GM19351 (cell line): ENCODE data around the gene KBTBD13.

Experiments used
- ATAC-seq: cut with Tn5 transposase; IDR thresholded peaks from one replicate; pipeline ENCODE4 v1.9.1; 2021; ENCODE audit warnings: mild to moderate bottlenecking, moderate library complexity; ENCODE audit not compliant: unreplicated experiment

KBTBD13 gene

GRCh38 chr15:65051266-65051665 is 25.3 kb upstream of the KBTBD13 start:
- no peak for ATAC-seq

GRCh38 chr15:65052956-65053355 is 23.6 kb upstream of the KBTBD13 start:
- ATAC-seq = no peak

- no peak for ATAC-seq
Observed at GRCh38 chr15:65054333-65055200, 22.0 kb upstream of the KBTBD13 start.

GRCh38 chr15:65055201-65055870 is 21.2 kb upstream of the KBTBD13 start:
- ATAC-seq = no peak

- no peak for ATAC-seq
Observed at GRCh38 chr15:65056106-65056505, 20.4 kb upstream of the KBTBD13 start.

- no peak for ATAC-seq
Observed at GRCh38 chr15:65056868-65057548, 19.5 kb upstream of the KBTBD13 start.

GRCh38 chr15:65057549-65057940 is 19.0 kb upstream of the KBTBD13 start:
- no peak for ATAC-seq

GRCh38 chr15:65058394-65059368 is 17.9 kb upstream of the KBTBD13 start:
- no peak for ATAC-seq

GRCh38 chr15:65059369-65059750 is 17.2 kb upstream of the KBTBD13 start:
- ATAC-seq = no peak

- no peak for ATAC-seq
Observed at GRCh38 chr15:65059931-65060596, 16.5 kb upstream of the KBTBD13 start.

GRCh38 chr15:65060641-65061397 is 15.7 kb upstream of the KBTBD13 start:
- ATAC-seq = no peak

- no peak for ATAC-seq
Observed at GRCh38 chr15:65062061-65062460, 14.5 kb upstream of the KBTBD13 start.

GRCh38 chr15:65062726-65063125 is 13.8 kb upstream of the KBTBD13 start:
- no peak for ATAC-seq

- no peak for ATAC-seq
Observed at GRCh38 chr15:65066001-65066634, 10.4 kb upstream of the KBTBD13 start.

GRCh38 chr15:65066635-65067316 is 9.8 kb upstream of the KBTBD13 start:
- ATAC-seq = no peak

- no peak for ATAC-seq
Observed at GRCh38 chr15:65067317-65067644, 9.3 kb upstream of the KBTBD13 start.

- no peak for ATAC-seq
Observed at GRCh38 chr15:65067645-65068402, 8.7 kb upstream of the KBTBD13 start, which contains the start of gene RASL12. Gene RASL12, minus strand, starts transcription at chr15:65067991. Its CDS starts 156 bp downstream, at chr15:65067835.

GRCh38 chr15:65068403-65068788 is 8.2 kb upstream of the KBTBD13 start:
- ATAC-seq = no peak
